Ovary (tissue), 1 donor: Measurements from ENCODE around the gene RASGRP1.

Experiments used
- EP300 ChIP-seq: sonication (generic); formaldehyde crosslinking; IDR thresholded peaks from one replicate; pipeline ENCODE4 v1.6.1; 2017; ENCODE audit warnings: antibody characterized with exemption
- POLR2A ChIP-seq: fragments of 450-650 bp; IDR thresholded peaks from one replicate; pipeline ENCODE4 v1.6.1; 2017; ENCODE audit warnings: antibody characterized with exemption, mild to moderate bottlenecking, moderate library complexity

- TF ChIP-seq POLR2A (no peak), EP300 (no peak)
These were observed 24.1 kb upstream of the RASGRP1 start for GRCh38 chr15:38588672-38589071.
